ENCODE measurements around the gene NR4A1. TPM values are rescaled to one million over a fixed set of nuclear protein-coding genes. Genes with fewer than 3 reads are reported as not detected.

Gene NR4A1
- total and polyA plus RNA-seq, 9 of the 15 experiments (the other 6 are each of a cell fraction or from before 2014, with no cell fraction given) = 0.07 to 4.7 (median 1.9) TPM; not detected in 1

DNA sequence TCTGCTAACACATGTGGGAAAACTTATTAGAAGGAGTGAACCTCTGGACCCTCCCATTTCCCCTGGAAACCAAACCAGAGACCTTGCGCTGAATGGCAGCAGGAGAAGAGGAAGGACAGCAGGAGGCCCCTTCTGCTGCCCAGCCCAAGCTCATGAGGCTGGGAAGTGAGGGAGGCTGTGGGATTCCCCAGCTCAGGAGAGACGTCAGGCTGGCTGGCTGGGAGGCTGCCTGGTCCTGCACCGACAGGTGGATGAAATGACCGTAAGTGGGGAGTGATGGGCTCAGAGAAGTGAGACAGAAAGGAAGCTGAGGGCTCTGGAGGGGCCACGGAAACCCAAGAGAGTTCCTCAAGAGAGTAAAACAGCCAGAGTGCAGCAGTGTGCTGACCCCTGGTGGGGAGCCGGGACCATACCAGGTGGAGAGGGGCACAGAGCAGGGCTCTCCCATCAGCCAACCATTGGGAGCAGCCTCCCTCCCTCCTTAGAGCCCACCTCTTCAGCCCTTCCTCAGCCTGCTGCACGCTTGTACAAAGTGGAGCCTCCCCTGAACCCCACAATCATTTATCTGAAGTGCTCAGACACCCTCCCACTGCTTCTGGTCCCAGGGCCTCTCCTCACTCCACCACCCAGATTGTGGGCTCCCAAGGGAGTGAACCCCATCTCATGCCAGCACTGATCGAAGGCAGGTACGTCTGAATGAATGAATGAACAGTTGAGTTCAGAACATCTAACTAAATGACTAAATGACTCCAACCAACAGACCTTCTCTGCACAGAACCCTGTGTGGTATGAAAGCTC, 30.5 kb upstream of the NR4A1 start (continued):
- TF ChIP-seq, protein P1, sequence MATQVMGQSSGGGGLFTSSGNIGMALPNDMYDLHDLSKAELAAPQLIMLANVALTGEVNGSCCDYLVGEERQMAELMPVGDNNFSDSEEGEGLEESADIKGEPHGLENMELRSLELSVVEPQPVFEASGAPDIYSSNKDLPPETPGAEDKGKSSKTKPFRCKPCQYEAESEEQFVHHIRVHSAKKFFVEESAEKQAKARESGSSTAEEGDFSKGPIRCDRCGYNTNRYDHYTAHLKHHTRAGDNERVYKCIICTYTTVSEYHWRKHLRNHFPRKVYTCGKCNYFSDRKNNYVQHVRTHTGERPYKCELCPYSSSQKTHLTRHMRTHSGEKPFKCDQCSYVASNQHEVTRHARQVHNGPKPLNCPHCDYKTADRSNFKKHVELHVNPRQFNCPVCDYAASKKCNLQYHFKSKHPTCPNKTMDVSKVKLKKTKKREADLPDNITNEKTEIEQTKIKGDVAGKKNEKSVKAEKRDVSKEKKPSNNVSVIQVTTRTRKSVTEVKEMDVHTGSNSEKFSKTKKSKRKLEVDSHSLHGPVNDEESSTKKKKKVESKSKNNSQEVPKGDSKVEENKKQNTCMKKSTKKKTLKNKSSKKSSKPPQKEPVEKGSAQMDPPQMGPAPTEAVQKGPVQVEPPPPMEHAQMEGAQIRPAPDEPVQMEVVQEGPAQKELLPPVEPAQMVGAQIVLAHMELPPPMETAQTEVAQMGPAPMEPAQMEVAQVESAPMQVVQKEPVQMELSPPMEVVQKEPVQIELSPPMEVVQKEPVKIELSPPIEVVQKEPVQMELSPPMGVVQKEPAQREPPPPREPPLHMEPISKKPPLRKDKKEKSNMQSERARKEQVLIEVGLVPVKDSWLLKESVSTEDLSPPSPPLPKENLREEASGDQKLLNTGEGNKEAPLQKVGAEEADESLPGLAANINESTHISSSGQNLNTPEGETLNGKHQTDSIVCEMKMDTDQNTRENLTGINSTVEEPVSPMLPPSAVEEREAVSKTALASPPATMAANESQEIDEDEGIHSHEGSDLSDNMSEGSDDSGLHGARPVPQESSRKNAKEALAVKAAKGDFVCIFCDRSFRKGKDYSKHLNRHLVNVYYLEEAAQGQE (IDR thresholded peaks at IDR 0.05; ENCODE audit: borderline replicate concordance) = peak; percentile 89
- TF ChIP-seq, protein P1 (CRISPR knock-in tag; IDR thresholded peaks at IDR 0.05; ENCODE audit: low read depth) = no peak
- TF ChIP-seq RBM22 (IDR thresholded peaks at IDR 0.05; ENCODE audit: low read depth, low read length, poor library complexity, severe bottlenecking) (no peak), JUN (IDR thresholded peaks at IDR 0.05; ENCODE audit: borderline replicate concordance, low read depth, low read length) (0 out of 2 replicates have a peak, but pooled peaks have one; percentile 10), JUN (CRISPR knock-in tag; IDR thresholded peaks at IDR 0.05; ENCODE audit: borderline replicate concordance) (no peak), KLF16 (IDR thresholded peaks at IDR 0.05) (0 out of 2 replicates have a peak, but pooled peaks have one; percentile 13), NR4A1 (CRISPR knock-in tag; IDR thresholded peaks at IDR 0.05) (no peak), NR4A1 (tag; IDR thresholded peaks at IDR 0.05) (0 out of 2 replicates have a peak, but pooled peaks have one; percentile 35), CC2D1A (IDR thresholded peaks at IDR 0.05) (peak; percentile 69; the same call in 1 of the 2 replicates), CTCFL (IDR thresholded peaks at IDR 0.05; ENCODE audit: borderline replicate concordance, insufficient read depth, low read depth, low read length, poor library complexity, severe bottlenecking) (peak; percentile 6), CTCF (IDR thresholded peaks at IDR 0.05 in 2 of 3, conservative IDR thresholded peaks at IDR 0.05 in 1 of 3; ENCODE audit: insufficient read depth in 2 of 3, low read depth in 1 of 3, low read length in 3 of 3) (peak; percentile 87 to 90 (median 88)), RAD21 (CRISPR knock-in tag; conservative IDR thresholded peaks at IDR 0.05 in 1 of 2, IDR thresholded peaks at IDR 0.05 in 1 of 2) (peak; percentile 82 to 95), TFAP4 (CRISPR knock-in tag; IDR thresholded peaks at IDR 0.05; ENCODE audit: borderline replicate concordance) (peak; percentile 41; the same call in 1 of the 2 replicates)

Measured in K562 (cell line).